Hepatocyte (in vitro differentiated cells): ENCODE measurements around the gene KCNN1. TPM values are rescaled to one million over a fixed set of nuclear protein-coding genes. Genes with fewer than 3 reads are reported as not detected.
A peak's percentile ranks its signal among the peaks of the same experiment; 100 is the strongest.
"Not testable (repeated sequence)": the region's sequence is repeated elsewhere in the genome, so short reads cannot be mapped to it uniquely, and the experiment has no call there.

ENCODE experiments used
- DNase-seq: peaks from one replicate; pipeline ENCODE4 v3.0.0-alpha.2; 2016; ENCODE audit warnings: low spot score
- H2AFZ ChIP-seq: fragments of 200-600 bp; sonication (generic); 2 replicates; pipeline ENCODE4 v1.6.0; 2016; ENCODE audit warnings: antibody characterized with exemption, mild to moderate bottlenecking
- H3K27ac ChIP-seq: fragments of 200-600 bp; sonication (generic); 2 replicates; pipeline ENCODE4 v1.5.1; 2016; ENCODE audit warnings: mild to moderate bottlenecking
- H3K27me3 ChIP-seq: fragments of 200-600 bp; sonication (generic); 2 replicates; pipeline ENCODE4 v1.6.1; 2016
- H3K36me3 ChIP-seq: fragments of 200-600 bp; sonication (generic); replicated peaks from 2 replicates; pipeline ENCODE4 v1.5.1; 2016; ENCODE audit warnings: low read depth; ENCODE audit not compliant: insufficient read depth
- H3K4me1 ChIP-seq: fragments of 200-600 bp; sonication (generic); 2 replicates; pipeline ENCODE4 v1.5.1; 2016; ENCODE audit warnings: mild to moderate bottlenecking, moderate library complexity; ENCODE audit not compliant: insufficient read depth
- H3K4me2 ChIP-seq: fragments of 200-600 bp; sonication (generic); 2 replicates; pipeline ENCODE4 v1.6.0; 2016
- H3K4me3 ChIP-seq: fragments of 200-600 bp; sonication (generic); 2 replicates; pipeline ENCODE4 v1.5.1; 2016; ENCODE audit warnings: mild to moderate bottlenecking
- H3K79me2 ChIP-seq: fragments of 200-600 bp; sonication (generic); 2 replicates; pipeline ENCODE4 v1.6.0; 2017; ENCODE audit warnings: mild to moderate bottlenecking
- H3K9me2 ChIP-seq: fragments of 200-600 bp; sonication (generic); replicated peaks from 2 replicates; pipeline ENCODE4 v1.6.0; 2017; ENCODE audit warnings: mild to moderate bottlenecking; ENCODE audit not compliant: insufficient read depth
- H3K9me3 ChIP-seq: fragments of 200-600 bp; sonication (generic); 2 replicates; pipeline ENCODE4 v1.5.1; 2016; ENCODE audit warnings: low read depth, mild to moderate bottlenecking
- H4K20me1 ChIP-seq: fragments of 200-600 bp; sonication (generic); 2 replicates; pipeline ENCODE4 v1.6.0; 2016; ENCODE audit warnings: mild to moderate bottlenecking; ENCODE audit not compliant: insufficient read depth, poor library complexity, severe bottlenecking
- EZH2 ChIP-seq: fragments of 200-600 bp; sonication (generic); IDR thresholded peaks from 2 replicates; pipeline ENCODE4 v1.6.1; 2016; ENCODE audit warnings: antibody characterized with exemption, mild to moderate bottlenecking, borderline replicate concordance
- EZH2phosphoT487 ChIP-seq: fragments of 200-600 bp; sonication (generic); IDR thresholded peaks from one replicate; pipeline ENCODE4 v1.6.1; 2018; ENCODE audit warnings: antibody characterized with exemption, mild to moderate bottlenecking, low read depth, moderate library complexity; ENCODE audit not compliant: unreplicated experiment, severe bottlenecking
- WGBS: methylation state at CpG from one replicate; pipeline ENCODE4 v1.1.6; 2016; ENCODE audit warnings: low lambda C conversion rate; ENCODE audit errors: missing lambda C conversion rate; 5-methylcytosine and 5-hydroxymethylcytosine counted together
- polyA plus RNA-seq: library from polyadenylated mRNA; unstranded; fragments of >200 nt; fragmentation: Nextera tagmentation; extraction: Ambion mirVana; gene quantifications from 2 replicates; pipeline ENCODE4 v1.2.1, GENCODE V29; 2016
- total RNA-seq: library from RNA; depleted of rRNA; stranded (reverse); fragments of >200 nt; gene quantifications from 2 replicates; pipeline ENCODE4 v1.2.3, GENCODE V29; 2014
- TF ChIP-seq, protein P1 (sequence below): fragments of 200-600 bp; sonication (generic); IDR thresholded peaks from 2 replicates; pipeline ENCODE4 v1.5.1; 2016; ENCODE audit warnings: antibody characterized with exemption, mild to moderate bottlenecking; ENCODE audit not compliant: poor library complexity

The KCNN1 gene
- total and polyA plus RNA-seq, 2 experiments from 2014 or later: 2.4 to 3.2 TPM

DNA sequence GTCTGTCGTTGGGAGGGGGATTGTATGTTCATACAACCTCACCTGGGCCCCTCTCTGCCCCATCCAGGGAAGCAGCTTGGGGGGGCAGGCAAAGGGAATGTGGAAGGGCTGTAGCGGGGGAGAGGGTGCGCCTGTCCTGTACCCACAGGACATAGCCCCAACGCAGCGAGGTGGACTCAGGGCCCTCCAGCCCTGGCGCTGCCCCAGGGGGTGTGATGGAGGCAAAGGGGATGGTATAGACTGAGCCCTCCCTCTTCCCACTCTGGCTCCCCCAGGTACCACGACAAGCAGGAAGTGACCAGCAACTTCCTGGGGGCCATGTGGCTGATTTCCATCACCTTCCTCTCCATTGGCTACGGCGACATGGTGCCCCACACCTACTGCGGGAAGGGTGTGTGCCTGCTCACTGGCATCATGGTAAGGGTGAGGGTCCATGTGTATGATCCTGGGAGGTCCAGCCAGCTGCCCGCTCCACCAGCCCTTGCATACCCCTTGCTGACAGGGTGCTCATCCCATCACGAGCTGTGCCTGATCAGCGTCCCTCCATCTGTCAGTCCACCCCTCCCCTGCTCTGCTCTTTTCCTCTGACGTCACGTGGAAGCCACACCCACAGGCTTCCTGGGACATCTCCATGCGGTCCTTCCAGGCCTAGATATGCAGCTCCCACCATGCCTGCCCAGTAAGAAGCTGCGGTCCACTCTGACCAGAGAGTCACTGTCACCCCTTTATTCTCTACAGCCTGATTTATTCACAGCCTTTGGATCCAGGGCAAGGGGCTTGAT, 18.3 kb downstream of the KCNN1 start:
- H4K20me1 ChIP-seq: no peaks in the 10 kb centered on the region
- H3K27me3 ChIP-seq: no peaks in the 10 kb centered on the region
- no peak for TF ChIP-seq EZH2
- TF ChIP-seq, protein P1, sequence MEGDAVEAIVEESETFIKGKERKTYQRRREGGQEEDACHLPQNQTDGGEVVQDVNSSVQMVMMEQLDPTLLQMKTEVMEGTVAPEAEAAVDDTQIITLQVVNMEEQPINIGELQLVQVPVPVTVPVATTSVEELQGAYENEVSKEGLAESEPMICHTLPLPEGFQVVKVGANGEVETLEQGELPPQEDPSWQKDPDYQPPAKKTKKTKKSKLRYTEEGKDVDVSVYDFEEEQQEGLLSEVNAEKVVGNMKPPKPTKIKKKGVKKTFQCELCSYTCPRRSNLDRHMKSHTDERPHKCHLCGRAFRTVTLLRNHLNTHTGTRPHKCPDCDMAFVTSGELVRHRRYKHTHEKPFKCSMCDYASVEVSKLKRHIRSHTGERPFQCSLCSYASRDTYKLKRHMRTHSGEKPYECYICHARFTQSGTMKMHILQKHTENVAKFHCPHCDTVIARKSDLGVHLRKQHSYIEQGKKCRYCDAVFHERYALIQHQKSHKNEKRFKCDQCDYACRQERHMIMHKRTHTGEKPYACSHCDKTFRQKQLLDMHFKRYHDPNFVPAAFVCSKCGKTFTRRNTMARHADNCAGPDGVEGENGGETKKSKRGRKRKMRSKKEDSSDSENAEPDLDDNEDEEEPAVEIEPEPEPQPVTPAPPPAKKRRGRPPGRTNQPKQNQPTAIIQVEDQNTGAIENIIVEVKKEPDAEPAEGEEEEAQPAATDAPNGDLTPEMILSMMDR: no peak
- H3K4me1 ChIP-seq: no peaks in the 10 kb centered on the region
- no peak overlapping the region for H3K4me3 ChIP-seq
- peak; percentile 6 for DNase-seq
- no peak overlapping the region for H2AFZ ChIP-seq
- no peaks in the 10 kb centered on the region for H3K9me2 ChIP-seq
- H3K79me2 ChIP-seq: no peaks in the 10 kb centered on the region
- no peaks in the 10 kb centered on the region for H3K36me3 ChIP-seq
- no peak overlapping the region for H3K4me2 ChIP-seq
- H3K27ac ChIP-seq: no peak overlapping the region
- H3K9me3 ChIP-seq: no peaks in the 10 kb centered on the region
- WGBS: 83% methylated on average over 17 of the region's 17 CpGs

- not testable (repeated sequence) for H3K9me3 ChIP-seq, H3K9me2 ChIP-seq, H3K27ac ChIP-seq, H3K4me1 ChIP-seq, H2AFZ ChIP-seq, DNase-seq, H4K20me1 ChIP-seq, H3K4me2 ChIP-seq, H3K4me3 ChIP-seq, H3K79me2 ChIP-seq, H3K27me3 ChIP-seq, H3K36me3 ChIP-seq
- 92% methylated on average over 8 of the region's 8 CpGs for WGBS
These were observed 19.7 kb downstream of the KCNN1 start for GRCh38 chr19:17986569-17986968.

GRCh38 chr19:17988161-17988560, 21.3 kb downstream of the KCNN1 start:
- TF ChIP-seq EZH2: no peak
- TF ChIP-seq EZH2phosphoT487: no peak
- TF ChIP-seq, protein P1: no peak
- no peaks in the 10 kb centered on the region for H3K9me2 ChIP-seq
- no peaks in the 10 kb centered on the region for H4K20me1 ChIP-seq
- H3K4me1 ChIP-seq: no peaks in the 10 kb centered on the region
- no peak overlapping the region for H2AFZ ChIP-seq
- DNase-seq: no peak
- H3K4me3 ChIP-seq: no peak overlapping the region
- no peaks in the 10 kb centered on the region for H3K27me3 ChIP-seq
- 97% methylated on average over 13 of the region's 13 CpGs for WGBS
- H3K27ac ChIP-seq: no peak overlapping the region
- H3K79me2 ChIP-seq: no peaks in the 10 kb centered on the region
- H3K9me3 ChIP-seq: no peaks in the 10 kb centered on the region
- H3K36me3 ChIP-seq: no peaks in the 10 kb centered on the region
- H3K4me2 ChIP-seq: no peak overlapping the region

- no peaks in the 10 kb centered on the region for H3K27me3 ChIP-seq
- TF ChIP-seq, protein P1: no peak
- TF ChIP-seq EZH2phosphoT487 (no peak), EZH2 (no peak)
- H3K79me2 ChIP-seq: no peaks in the 10 kb centered on the region
- H3K9me3 ChIP-seq: no peaks in the 10 kb centered on the region
- H3K4me1 ChIP-seq: no peaks in the 10 kb centered on the region
- WGBS: 93% methylated on average over 16 of the region's 16 CpGs
- H3K27ac ChIP-seq: no peak overlapping the region
- H3K4me2 ChIP-seq: no peak overlapping the region
- H3K4me3 ChIP-seq: no peak overlapping the region
- no peak overlapping the region for H2AFZ ChIP-seq
- no peaks in the 10 kb centered on the region for H4K20me1 ChIP-seq
- H3K36me3 ChIP-seq: no peaks in the 10 kb centered on the region
- no peak for DNase-seq
- H3K9me2 ChIP-seq: no peaks in the 10 kb centered on the region
These were observed 22.7 kb downstream of the KCNN1 start for GRCh38 chr19:17989425-17990094.
